ENCODE measurements around the gene KCTD3. TPM values are rescaled to one million over a fixed set of nuclear protein-coding genes. Genes with fewer than 3 reads are reported as not detected.

The KCTD3 gene
- total RNA-seq, 1 donor from 2014 or later: 25.3 TPM

- DNase-seq: no peak
- H3K9me3 ChIP-seq: peaks cover 6% of the 10 kb centered on the region
- no peaks in the 10 kb centered on the region for H3K36me3 ChIP-seq
- H3K27me3 ChIP-seq (ENCODE audit: low read depth): no peaks in the 10 kb centered on the region
- no peaks in the 10 kb centered on the region for H3K4me1 ChIP-seq
- H3K4me3 ChIP-seq: no peak overlapping the region
- intact Hi-C loops (cut with DNase I): no loop called here
- no peak overlapping the region for H3K27ac ChIP-seq
- TF ChIP-seq, protein P1, sequence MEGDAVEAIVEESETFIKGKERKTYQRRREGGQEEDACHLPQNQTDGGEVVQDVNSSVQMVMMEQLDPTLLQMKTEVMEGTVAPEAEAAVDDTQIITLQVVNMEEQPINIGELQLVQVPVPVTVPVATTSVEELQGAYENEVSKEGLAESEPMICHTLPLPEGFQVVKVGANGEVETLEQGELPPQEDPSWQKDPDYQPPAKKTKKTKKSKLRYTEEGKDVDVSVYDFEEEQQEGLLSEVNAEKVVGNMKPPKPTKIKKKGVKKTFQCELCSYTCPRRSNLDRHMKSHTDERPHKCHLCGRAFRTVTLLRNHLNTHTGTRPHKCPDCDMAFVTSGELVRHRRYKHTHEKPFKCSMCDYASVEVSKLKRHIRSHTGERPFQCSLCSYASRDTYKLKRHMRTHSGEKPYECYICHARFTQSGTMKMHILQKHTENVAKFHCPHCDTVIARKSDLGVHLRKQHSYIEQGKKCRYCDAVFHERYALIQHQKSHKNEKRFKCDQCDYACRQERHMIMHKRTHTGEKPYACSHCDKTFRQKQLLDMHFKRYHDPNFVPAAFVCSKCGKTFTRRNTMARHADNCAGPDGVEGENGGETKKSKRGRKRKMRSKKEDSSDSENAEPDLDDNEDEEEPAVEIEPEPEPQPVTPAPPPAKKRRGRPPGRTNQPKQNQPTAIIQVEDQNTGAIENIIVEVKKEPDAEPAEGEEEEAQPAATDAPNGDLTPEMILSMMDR (IDR thresholded peaks at IDR 0.05): no peak
- ATAC-seq: no peak
These were observed 22.5 kb upstream of the KCTD3 start for GRCh38 chr1:215544566-215544965.

DNA sequence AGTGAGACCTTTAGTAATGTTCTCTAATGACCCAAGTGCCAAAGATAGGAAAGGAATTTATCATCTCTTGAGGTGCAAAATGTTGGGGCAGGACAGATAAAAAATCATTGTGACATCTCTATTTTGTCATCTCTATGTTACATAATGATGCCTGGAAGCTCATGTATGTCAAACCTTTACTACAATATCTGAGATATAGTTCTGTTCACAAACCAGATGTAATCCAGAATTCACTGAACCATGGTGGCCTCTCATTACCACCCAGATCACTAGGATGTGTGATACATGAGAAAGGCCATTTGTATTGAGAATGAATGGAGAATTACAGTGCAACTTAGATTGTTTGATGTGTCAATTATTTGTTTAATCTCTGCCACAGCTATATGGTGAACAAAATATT is 22.0 kb upstream of the KCTD3 start:
- TF ChIP-seq, protein P1 (IDR thresholded peaks at IDR 0.05): no peak
- no peaks in the 10 kb centered on the region for H3K36me3 ChIP-seq
- no peaks in the 10 kb centered on the region for H3K4me1 ChIP-seq
- DNase-seq (no peak), ATAC-seq (no peak)
- intact Hi-C loops (cut with DNase I): no loop called here
- no peak overlapping the region for H3K27ac ChIP-seq
- H3K9me3 ChIP-seq: peaks cover 6% of the 10 kb centered on the region
- H3K27me3 ChIP-seq (ENCODE audit: low read depth): no peaks in the 10 kb centered on the region
- no peak overlapping the region for H3K4me3 ChIP-seq

- intact Hi-C loops (cut with DNase I): no loop called here
- H3K4me1 ChIP-seq: no peaks in the 10 kb centered on the region
- ATAC-seq (no peak), DNase-seq (no peak)
- H3K27ac ChIP-seq: no peak overlapping the region
- peaks cover 6% of the 10 kb centered on the region for H3K9me3 ChIP-seq
- no peaks in the 10 kb centered on the region for H3K27me3 ChIP-seq (ENCODE audit: low read depth)
- H3K36me3 ChIP-seq: no peaks in the 10 kb centered on the region
- TF ChIP-seq, protein P1 (IDR thresholded peaks at IDR 0.05): no peak
- H3K4me3 ChIP-seq: no peak overlapping the region
These were observed 20.1 kb upstream of the KCTD3 start for GRCh38 chr1:215547011-215547410.

DNA sequence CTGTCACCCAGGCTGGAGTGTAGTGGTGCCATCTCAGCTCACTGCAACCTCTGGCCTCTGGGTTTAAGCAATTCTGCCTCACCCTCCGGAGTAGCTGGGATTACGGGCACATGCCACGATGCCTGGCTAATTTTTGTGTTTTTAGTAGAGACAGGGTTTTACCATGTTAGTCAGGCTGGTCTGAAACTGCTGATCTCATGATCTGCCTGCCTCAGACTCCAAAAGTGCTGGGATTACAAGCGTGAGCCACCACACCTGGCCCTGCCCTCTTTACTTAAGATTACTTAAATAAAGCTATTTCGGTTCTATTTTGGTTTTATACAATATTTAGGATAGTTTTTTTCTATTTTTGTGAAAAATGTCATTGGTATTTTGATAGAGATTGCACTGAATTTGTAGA is 15.3 kb upstream of the KCTD3 start:
- intact Hi-C loops (cut with DNase I): no loop called here
- no peak for ATAC-seq
- peaks cover 14% of the 10 kb centered on the region for H3K9me3 ChIP-seq

DNA sequence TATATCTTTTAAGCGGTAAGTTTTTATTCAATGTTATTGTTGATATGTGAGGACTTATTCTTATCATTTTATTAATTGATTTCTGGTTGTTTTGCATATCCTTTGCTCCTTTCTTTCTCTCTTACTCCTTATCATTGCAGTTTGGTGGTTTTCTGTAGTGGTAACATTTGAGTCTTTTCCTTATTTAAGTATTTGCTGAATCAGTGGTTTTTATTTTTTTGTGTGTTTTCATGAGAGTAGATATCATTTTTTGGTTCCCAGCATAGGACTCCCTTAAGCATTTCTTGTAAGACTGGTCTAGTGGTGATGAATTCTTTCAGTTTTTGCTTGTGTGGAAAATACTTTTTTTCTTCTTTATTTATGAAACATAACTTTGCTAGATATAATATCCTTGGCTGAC is 12.2 kb upstream of the KCTD3 start:
- intact Hi-C loops (cut with DNase I): no loop called here
- Histone ChIP-seq H3K36me3 (no peaks in the 10 kb centered on the region), H3K27ac (no peak overlapping the region), H3K9me3 (peaks cover 14% of the 10 kb centered on the region), H3K4me3 (no peak overlapping the region), H3K27me3 (ENCODE audit: low read depth) (no peaks in the 10 kb centered on the region), H3K4me1 (no peaks in the 10 kb centered on the region)
- ATAC-seq (no peak), DNase-seq (no peak)
- TF ChIP-seq, protein P1 (IDR thresholded peaks at IDR 0.05): no peak

More for the DNA sequence above, 15.3 kb upstream of the KCTD3 start:
- no peak overlapping the region for H3K4me3 ChIP-seq
- no peak for DNase-seq
- no peak overlapping the region for H3K27ac ChIP-seq
- no peaks in the 10 kb centered on the region for H3K4me1 ChIP-seq
- H3K36me3 ChIP-seq: no peaks in the 10 kb centered on the region
- no peaks in the 10 kb centered on the region for H3K27me3 ChIP-seq (ENCODE audit: low read depth)
- TF ChIP-seq, protein P1 (IDR thresholded peaks at IDR 0.05): no peak

DNA sequence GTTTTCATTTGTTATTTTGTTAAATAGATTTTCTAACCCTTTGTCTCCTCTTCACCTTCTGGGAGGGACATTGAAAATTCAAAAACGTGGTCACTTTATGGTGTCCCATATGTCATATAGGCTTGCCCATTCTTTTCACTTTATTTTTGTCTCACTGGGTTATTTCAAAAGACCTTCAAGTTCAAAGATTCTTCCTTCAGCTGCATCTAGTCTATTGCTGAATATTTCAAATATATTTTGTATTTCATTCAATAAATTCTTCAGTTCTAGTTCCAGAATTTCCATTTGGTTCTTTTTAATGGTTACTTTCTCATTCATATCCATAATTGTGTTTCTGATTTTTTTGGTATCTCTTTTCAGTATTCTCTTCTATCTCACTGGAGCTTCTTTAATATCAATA is 11.6 kb upstream of the KCTD3 start:
- Histone ChIP-seq H3K27me3 (ENCODE audit: low read depth) (no peaks in the 10 kb centered on the region), H3K27ac (no peak overlapping the region), H3K9me3 (peaks cover 14% of the 10 kb centered on the region), H3K4me1 (no peaks in the 10 kb centered on the region), H3K36me3 (no peaks in the 10 kb centered on the region), H3K4me3 (no peak overlapping the region)
- ATAC-seq (no peak), DNase-seq (no peak)
- intact Hi-C loops (cut with DNase I): no loop called here
- TF ChIP-seq, protein P1 (IDR thresholded peaks at IDR 0.05): no peak
